Heart right ventricle (tissue), 16 donors: ENCODE results near the gene TMEM98. TPM values are rescaled to one million over a fixed set of nuclear protein-coding genes. Genes with fewer than 3 reads are reported as not detected.
A peak's percentile ranks its signal among the peaks of the same experiment; 100 is the strongest.

Experiments used
- ATAC-seq, 8 donors: fragments of 200-7000 bp; cut with Tn5 transposase; one replicate each; pipeline ENCODE4 v1.9.1; 2020; ENCODE audit warnings: mild to moderate bottlenecking in 8 of 8, moderate library complexity in 8 of 8, moderate number of reproducible peaks in 1 of 8
- DNase-seq, 2 donors: peaks; one replicate each; pipeline ENCODE4 v3.0.0-alpha.2; 2020
- H3K27ac ChIP-seq, 10 donors: fragments of 200-600 bp; sonication (generic) in 2 of 10; one replicate each; pipeline versions ENCODE4 v1.5.0 to v1.8.0; 2020 to 2022; ENCODE audit warnings: mild to moderate bottlenecking in 3 of 10
- H3K27me3 ChIP-seq, 7 donors: fragments of 200-600 bp; one replicate each; pipeline ENCODE4 v1.8.0; 2021 to 2022; ENCODE audit warnings: mild to moderate bottlenecking in 2 of 7
- H3K36me3 ChIP-seq, 9 donors: fragments of 200-600 bp; sonication (generic) in 1 of 9; one replicate each; pipeline versions ENCODE4 v1.5.0 to v1.8.0; 2020 to 2022; ENCODE audit warnings: mild to moderate bottlenecking in 2 of 9
- H3K4me1 ChIP-seq, 9 donors: fragments of 200-600 bp; sonication (generic) in 1 of 9; one replicate each; pipeline versions ENCODE4 v1.5.0 to v1.8.0; 2020 to 2022; ENCODE audit warnings: mild to moderate bottlenecking in 4 of 9
- H3K4me3 ChIP-seq, 10 donors: fragments of 200-600 bp; sonication (generic) in 2 of 10; one replicate each; pipeline versions ENCODE4 v1.5.0 to v1.8.0; 2020 to 2022; ENCODE audit warnings: mild to moderate bottlenecking in 7 of 10, moderate library complexity in 2 of 10
- H3K9me3 ChIP-seq, 11 donors: fragments of 200-600 bp in 10 of 11; sonication (generic) in 2 of 11; one replicate each; pipeline versions ENCODE4 v1.5.0 to v1.8.0; 2013 to 2022; ENCODE audit warnings: mild to moderate bottlenecking in 2 of 11, control low read depth in 1 of 11, moderate library complexity in 1 of 11
- WGBS, 2 donors: extraction: QIAGEN DNeasy Blood & Tissue Kit; methylation state at CpG; one replicate each; pipeline ENCODE4 v1.1.7; 2013; ENCODE audit warnings: inconsistent platforms in 1 of 2; 5-methylcytosine and 5-hydroxymethylcytosine counted together
- intact Hi-C, 10 donors: fragments of 100-400 bp; cut with DNase I; formaldehyde crosslinking; loops; one replicate each; pipeline versions ENCODE4 v1.11.1 to v1.14.2; 2022
- polyA plus RNA-seq, 2 donors: library from polyadenylated mRNA; stranded (reverse); fragments of 200-250 nt; gene quantifications; one replicate each; pipeline ENCODE4 v1.2.3, GENCODE V29; 2013
- total RNA-seq, 10 donors: library from RNA; stranded (reverse); fragmentation: NEBNext Ultra II Directional in 3 of 10; extraction: Animal tissue kit (Norgen Biotek cat#: 25700) in 3 of 10; gene quantifications; one replicate each; pipeline versions ENCODE4 v1.2.1 to v1.2.4, GENCODE V29; 2021 to 2023
- TF ChIP-seq, protein P1 (sequence below), 9 donors: fragments of 200-600 bp; sonication (generic) in 2 of 9; IDR thresholded peaks; one replicate each; pipeline versions ENCODE4 v1.5.0 to v1.8.0; 2021 to 2022; ENCODE audit warnings: antibody characterized with exemption in 9 of 9, mild to moderate bottlenecking in 5 of 9, moderate library complexity in 1 of 9
- donor health status: Arrhythmogenic right ventricular cardiomyopathy.
- donor health status: ischemic (EF 13 %, LVEDD 7.1; RV severe dilation, severe dysfunction).
- donor health status: healthy with polysubstance abuse.
- donor health status: DM: no; HTN: yes; CAD: no.
- donor health status: DM: no; HTN: no; CAD: no.
- donor health status: ischemic (EF 25% LVEDD 6.9; RV normal size, moderate dysfunction).
- donor health status: ischemic (EF 25% LVEDD 5.7; RV mildly dilated, moderate dysfunction).
- donor health status: healthy.
- donor health status: DM: yes; HTN: yes; CAD: no.
- donor health status: Ischemic cardiomyopathy.
- donor health status: ischemic (EF 35%, LVEDD 5.7; RV mildly dilated, moderate dysfunction).
- donor health status: nonischemic (EF 11% LVEDD 7.7; RV severe dilation, severe dysfunction).
- donor health status: DM: yes; HTN: yes; CAD: no.
- donor health status: PGD.
- donor health status: ischemic (EF 29% LVEDD 5.4; RV normal size, mild dysfunction).
- donor health status: nonischemic (EF 23%, LVEDD 6.1; RV moderate dilation, normal function).

Gene TMEM98
- total and polyA plus RNA-seq, 12 donors: 5.2 to 19.5 (median 9.9) TPM

GRCh38 chr17:32931686-32932085 is 3.7 kb downstream of the TMEM98 start:
- 84 to 95% methylated on average over 1 of the region's 1 CpG for WGBS, 2 donors
- H3K27me3 ChIP-seq: peaks cover 0 to 33% (median 15%) of the 10 kb centered on the region in 7 donors
- H3K4me1 ChIP-seq: peaks cover 0 to 12% (median 6%) of the 10 kb centered on the region in 9 donors
- ATAC-seq (no peak), DNase-seq (no peak)
- no peak overlapping the region for H3K4me3 ChIP-seq
- H3K27ac ChIP-seq: no peak overlapping the region
- H3K36me3 ChIP-seq: peaks cover 0 to 19% (median 0%) of the 10 kb centered on the region in 9 donors
- no peaks in the 10 kb centered on the region for H3K9me3 ChIP-seq
- TF ChIP-seq, protein P1, sequence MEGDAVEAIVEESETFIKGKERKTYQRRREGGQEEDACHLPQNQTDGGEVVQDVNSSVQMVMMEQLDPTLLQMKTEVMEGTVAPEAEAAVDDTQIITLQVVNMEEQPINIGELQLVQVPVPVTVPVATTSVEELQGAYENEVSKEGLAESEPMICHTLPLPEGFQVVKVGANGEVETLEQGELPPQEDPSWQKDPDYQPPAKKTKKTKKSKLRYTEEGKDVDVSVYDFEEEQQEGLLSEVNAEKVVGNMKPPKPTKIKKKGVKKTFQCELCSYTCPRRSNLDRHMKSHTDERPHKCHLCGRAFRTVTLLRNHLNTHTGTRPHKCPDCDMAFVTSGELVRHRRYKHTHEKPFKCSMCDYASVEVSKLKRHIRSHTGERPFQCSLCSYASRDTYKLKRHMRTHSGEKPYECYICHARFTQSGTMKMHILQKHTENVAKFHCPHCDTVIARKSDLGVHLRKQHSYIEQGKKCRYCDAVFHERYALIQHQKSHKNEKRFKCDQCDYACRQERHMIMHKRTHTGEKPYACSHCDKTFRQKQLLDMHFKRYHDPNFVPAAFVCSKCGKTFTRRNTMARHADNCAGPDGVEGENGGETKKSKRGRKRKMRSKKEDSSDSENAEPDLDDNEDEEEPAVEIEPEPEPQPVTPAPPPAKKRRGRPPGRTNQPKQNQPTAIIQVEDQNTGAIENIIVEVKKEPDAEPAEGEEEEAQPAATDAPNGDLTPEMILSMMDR (IDR thresholded peaks at IDR 0.05): no peak
- intact Hi-C loops: loop anchor here in 1 of 10 donors (10.0 kb wide), 1 partner anchor 813 kb away; no protein-coding TSS in a partner anchor

GRCh38 chr17:32933881-32934280 is 5.9 kb downstream of the TMEM98 start:
- H3K4me1 ChIP-seq: peaks cover 0 to 12% (median 4%) of the 10 kb centered on the region in 9 donors
- TF ChIP-seq, protein P1 (IDR thresholded peaks at IDR 0.05): no peak
- no peak overlapping the region for H3K27ac ChIP-seq
- 88 to 96% methylated on average over 2 of the region's 2 CpGs for WGBS, 2 donors
- intact Hi-C loops: loop anchor here in 1 of 10 donors (10.0 kb wide), 1 partner anchor 811 kb away; no protein-coding TSS in a partner anchor
- peaks cover 0 to 19% (median 0%) of the 10 kb centered on the region in 9 donors for H3K36me3 ChIP-seq
- ATAC-seq (no peak), DNase-seq (no peak)
- no peak overlapping the region for H3K4me3 ChIP-seq
- H3K27me3 ChIP-seq: peaks cover 0 to 12% (median 0%) of the 10 kb centered on the region in 7 donors
- no peaks in the 10 kb centered on the region for H3K9me3 ChIP-seq

DNA sequence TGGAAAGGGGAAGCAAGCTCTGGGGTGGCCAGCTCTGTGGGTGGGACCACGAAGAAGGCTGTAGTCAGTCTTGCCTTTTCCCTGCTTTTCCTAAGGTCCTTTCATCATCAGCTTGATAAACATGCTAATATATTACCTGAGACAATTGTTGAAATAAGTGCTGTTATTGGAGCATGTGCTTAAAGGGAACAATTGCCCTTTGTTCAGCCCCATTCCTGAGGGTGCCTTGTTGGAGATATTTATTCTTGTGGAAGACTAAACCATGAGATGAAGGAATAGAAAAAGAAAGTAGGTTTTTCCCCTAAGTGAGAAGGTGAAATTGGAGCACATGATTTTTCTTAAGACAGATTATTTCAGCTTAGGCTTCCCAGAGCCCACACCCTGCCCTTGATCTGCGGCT is 7.8 kb downstream of the TMEM98 start:
- ATAC-seq: no peak
- Histone ChIP-seq H3K4me3 (no peak overlapping the region), H3K9me3 (no peaks in the 10 kb centered on the region), H3K27me3 (peaks cover 0 to 11% (median 0%) of the 10 kb centered on the region in 7 donors), H3K27ac (no peak overlapping the region), H3K36me3 (peaks cover 0 to 25% (median 0%) of the 10 kb centered on the region in 9 donors), H3K4me1 (peaks cover 0 to 12% (median 4%) of the 10 kb centered on the region in 9 donors)
- no peak for DNase-seq
- TF ChIP-seq, protein P1 (IDR thresholded peaks at IDR 0.05): no peak
- WGBS, 2 donors: 86 to 96% methylated on average over 2 of the region's 2 CpGs
- intact Hi-C loops: loop anchor here in 1 of 10 donors (10.0 kb wide), 1 partner anchor 809 kb away; no protein-coding TSS in a partner anchor

- WGBS, 2 donors: 86% methylated on average over 15 of the region's 15 CpGs
- no peak for DNase-seq
- Histone ChIP-seq H3K9me3 (peaks cover 0 to 5% (median 0%) of the 10 kb centered on the region in 11 donors), H3K4me1 (peaks cover 0 to 12% (median 4%) of the 10 kb centered on the region in 9 donors), H3K27me3 (peaks cover 0 to 8% (median 0%) of the 10 kb centered on the region in 7 donors), H3K27ac (no peak overlapping the region), H3K36me3 (peaks cover 0 to 28% (median 0%) of the 10 kb centered on the region in 9 donors), H3K4me3 (no peak overlapping the region)
- TF ChIP-seq, protein P1 (IDR thresholded peaks at IDR 0.05): no peak
- intact Hi-C loops: loop anchor here in 1 of 10 donors (10.0 kb wide), 1 partner anchor 808 kb away; no protein-coding TSS in a partner anchor
- ATAC-seq: peak in 3 of 8 donors; percentile 32 to 43 (median 37)
Measured at GRCh38 chr17:32936186-32936893, 8.4 kb downstream of the TMEM98 start.
